GM18909 (cell line): ENCODE measurements around the gene AUTS2.
A peak's percentile ranks its signal among the peaks of the same experiment; 100 is the strongest.

Source experiments
- ATAC-seq: cut with Tn5 transposase; IDR thresholded peaks from one replicate; pipeline ENCODE4 v1.9.1; 2021; ENCODE audit warnings: mild to moderate bottlenecking; ENCODE audit not compliant: unreplicated experiment, poor library complexity

AUTS2 gene

DNA sequence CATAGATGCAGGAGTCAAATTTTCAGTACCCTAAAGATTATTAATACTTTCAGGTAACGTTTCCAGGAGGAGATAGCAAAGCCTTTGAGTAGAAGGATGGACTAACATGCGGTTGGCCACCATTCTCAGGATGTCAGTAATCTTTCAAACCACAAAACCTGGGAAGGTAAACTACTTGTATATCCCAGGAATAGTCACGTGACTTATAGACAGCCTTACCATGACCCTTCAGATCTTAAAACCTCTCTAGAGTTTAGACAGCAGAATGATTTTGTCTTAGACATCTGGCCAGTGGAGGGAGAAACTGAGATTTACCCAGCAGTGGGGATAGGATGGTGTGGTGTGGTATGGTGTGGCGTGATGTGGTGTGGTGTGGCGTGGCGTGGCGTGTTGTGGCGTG lies 1085.9 kb downstream of the AUTS2 start:
- ATAC-seq: no peak

GRCh38 chr7:70693321-70693685 lies 1095.0 kb downstream of the AUTS2 start:
- ATAC-seq: no peak

DNA sequence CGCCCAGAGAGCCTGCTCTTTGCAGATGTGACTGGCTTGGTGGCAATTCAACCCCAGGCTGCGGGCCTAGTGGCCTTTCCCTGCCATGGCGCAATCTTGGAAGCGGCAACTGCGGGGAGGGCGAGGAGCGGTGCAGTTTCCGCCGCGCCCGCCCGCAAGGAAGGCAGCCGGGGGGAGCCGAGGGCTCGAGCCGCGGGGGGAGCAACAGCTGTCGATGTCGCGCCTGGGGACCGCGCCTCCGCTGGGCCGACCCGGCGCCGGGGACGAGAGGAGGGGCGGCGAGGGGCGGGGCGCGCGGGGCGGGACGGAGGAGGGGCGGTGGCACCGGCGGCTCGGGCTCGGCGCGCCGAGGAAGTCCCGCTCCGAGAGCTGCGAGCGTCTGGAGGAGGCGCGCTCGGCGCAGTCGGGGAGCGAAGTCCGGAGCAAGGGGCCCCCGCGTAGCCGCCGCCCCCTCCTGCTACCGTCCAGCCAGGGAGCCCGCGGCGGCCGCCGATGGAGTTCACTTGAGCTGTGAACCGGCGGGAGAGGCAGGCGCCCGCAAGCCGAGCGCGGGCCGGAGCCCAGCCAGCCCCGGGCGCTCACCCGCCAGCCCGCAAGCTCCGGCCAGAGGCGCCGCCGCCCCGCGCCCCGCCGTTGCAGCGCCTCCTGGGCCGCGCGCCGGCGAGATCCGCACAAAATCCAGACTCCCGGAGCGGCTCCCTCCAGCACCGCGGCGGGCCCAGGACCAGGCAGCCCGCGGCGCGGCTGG lies 1095.6 kb downstream of the AUTS2 start:
- peak; percentile 73 for ATAC-seq

- ATAC-seq: peak; percentile 42
Observed at GRCh38 chr7:70694434-70694970, 1096.2 kb downstream of the AUTS2 start.

GRCh38 chr7:70694971-70695794 lies 1096.9 kb downstream of the AUTS2 start:
- ATAC-seq: peak; percentile 19

DNA sequence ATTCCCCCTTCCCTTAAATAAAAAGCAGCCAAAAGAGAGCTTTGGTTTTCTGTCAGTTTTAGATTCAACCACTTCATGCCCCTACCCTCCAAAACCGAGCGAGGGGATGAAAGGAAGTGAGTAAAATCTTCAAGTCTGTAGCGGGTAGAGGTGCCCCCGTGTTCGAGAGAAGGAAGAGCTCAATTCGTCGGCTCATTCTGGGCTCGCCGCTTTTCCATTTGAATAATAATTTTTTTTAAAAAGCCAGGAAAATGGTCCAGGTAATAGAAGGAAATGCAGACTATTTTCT lies 1097.5 kb downstream of the AUTS2 start:
- ATAC-seq: no peak

- ATAC-seq: no peak
Observed at GRCh38 chr7:70696201-70696754, 1098.0 kb downstream of the AUTS2 start.

DNA sequence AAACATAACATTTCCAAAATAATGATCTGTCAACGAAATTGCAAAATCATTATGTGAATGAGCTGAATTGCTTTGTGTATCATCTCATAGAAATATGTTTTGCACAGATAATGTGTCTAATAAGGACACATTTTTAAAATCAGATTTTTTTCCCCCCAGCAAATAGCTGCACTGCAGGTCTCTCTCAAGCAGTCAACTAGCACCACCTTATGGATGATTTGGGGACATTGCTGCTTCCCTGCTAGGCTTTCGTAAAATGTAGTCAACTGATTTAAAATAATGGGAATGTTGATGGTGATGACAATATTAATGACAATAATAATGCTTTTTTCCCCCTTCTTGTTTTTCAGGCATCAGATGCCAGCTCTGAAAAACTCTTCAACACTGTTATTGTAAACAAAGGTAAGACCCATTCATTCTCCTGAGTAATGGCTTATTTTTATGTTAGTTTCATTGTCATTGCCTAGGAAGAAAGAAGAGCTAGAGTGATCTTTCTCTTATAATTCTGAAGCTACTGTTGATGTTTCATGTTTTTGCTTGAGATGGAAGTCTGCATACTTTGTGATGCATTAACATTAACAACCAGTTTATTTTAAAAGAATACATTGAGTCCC lies 1100.1 kb downstream of the AUTS2 start:
- ATAC-seq: no peak

- ATAC-seq: no peak
Observed at GRCh38 chr7:70699271-70699670, 1101.0 kb downstream of the AUTS2 start.

DNA sequence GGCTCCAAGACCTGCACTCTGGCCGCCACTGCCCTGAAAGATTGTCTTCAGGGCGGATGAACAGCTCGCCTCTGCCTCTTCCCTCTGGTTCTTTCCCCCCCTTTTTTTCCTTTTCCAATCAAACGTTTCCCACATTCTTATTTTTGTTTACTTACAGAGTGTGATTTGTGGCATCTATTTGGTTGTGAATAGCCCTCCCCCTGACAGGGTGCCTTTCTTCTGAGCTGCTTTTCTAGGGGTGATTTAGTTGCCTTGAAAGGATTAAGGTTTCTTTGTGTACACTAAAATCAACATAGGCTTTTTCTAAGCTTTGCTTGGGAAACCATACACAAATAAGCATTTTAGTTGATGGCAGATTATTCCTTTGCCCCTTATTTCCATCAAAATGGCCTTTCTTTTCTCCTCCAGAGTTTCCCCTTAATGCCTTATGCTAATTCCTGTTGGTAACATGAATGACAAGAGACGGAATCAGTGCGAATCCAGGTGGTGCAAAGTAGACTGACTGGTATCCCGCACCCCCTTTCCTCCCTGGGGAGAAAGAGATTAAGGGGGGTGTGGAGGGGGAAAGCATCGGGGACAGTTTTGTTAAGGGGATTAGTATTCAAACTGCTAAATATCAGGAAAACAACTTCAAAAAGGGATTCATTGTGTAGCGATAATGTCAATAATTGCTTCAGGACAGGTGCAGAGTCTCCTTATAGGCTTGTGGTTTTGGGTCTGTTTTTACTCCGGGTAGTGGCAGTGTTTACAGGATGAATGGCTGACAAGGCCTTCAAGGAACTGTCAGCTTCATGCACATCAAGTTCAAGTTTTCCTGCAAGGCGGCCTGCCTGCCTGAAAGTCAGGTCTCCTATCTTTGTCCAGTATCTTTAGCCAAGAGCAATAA lies 1102.0 kb downstream of the AUTS2 start:
- no peak for ATAC-seq

DNA sequence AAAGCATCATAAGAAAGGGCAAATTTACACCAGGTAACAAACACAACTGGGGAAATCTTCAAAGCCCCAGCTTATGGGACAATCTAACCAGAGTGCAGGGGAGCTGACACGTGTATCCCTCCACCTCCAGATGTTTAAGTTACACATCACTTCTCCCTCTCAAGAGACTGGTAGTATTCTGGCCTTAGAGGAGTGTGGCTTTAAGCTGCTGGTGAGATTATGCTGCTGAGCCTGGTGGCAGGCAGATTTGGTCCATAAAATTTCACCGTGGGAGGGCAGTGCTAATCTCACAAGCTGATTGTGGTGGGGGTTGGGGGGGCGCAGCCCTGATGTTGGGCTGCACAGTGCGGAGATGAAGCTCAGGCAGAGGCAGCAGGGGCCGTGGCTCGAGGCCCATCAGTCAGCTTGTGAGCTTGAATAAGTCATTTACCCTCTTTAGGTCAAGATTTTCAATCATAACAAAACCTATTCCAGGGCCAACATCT lies 1102.7 kb downstream of the AUTS2 start:
- ATAC-seq: no peak

DNA sequence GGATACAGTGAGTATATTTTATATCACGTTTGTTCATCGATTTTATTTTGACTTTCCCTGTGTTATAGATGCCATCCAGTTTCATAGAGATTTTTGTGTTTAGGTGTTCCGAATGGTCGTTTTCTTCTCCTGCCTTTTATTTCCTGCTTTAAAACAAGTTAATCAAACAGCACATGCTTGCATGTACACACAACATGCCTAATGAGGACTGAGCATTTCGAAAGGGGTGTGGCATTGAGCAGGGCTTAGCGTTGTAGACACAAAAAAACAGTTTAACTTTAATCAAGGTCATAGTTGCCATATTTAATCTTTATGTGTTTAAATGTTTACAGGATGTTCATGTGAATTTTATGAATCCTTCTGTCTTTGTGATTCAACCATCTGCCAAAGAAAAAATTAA lies 1103.2 kb downstream of the AUTS2 start:
- no peak for ATAC-seq

DNA sequence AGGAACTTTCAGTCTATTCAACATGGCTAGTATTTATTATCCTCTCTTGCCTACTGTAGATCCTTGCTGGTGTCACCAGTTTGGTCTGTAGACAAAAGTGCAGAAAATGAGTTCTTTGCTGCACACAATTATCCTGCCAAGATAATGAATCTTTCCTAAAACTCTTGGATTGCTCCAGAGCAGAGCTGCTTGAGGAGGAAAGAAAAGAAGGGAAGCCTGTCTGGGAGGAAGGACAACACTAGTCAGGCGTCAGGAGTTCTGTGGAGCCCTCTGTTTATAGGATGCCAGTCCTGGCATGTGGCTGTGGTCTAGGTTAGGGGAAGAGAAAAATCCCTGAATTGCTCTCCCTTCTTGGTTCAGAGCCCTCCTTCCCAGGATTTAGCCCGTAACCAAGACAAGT lies 1103.7 kb downstream of the AUTS2 start:
- ATAC-seq: no peak

- ATAC-seq: no peak
Observed at GRCh38 chr7:70703785-70704184, 1105.5 kb downstream of the AUTS2 start.

GRCh38 chr7:70704831-70705346 lies 1106.6 kb downstream of the AUTS2 start:
- ATAC-seq: no peak

GRCh38 chr7:70706204-70706603 lies 1107.9 kb downstream of the AUTS2 start:
- ATAC-seq: no peak

DNA sequence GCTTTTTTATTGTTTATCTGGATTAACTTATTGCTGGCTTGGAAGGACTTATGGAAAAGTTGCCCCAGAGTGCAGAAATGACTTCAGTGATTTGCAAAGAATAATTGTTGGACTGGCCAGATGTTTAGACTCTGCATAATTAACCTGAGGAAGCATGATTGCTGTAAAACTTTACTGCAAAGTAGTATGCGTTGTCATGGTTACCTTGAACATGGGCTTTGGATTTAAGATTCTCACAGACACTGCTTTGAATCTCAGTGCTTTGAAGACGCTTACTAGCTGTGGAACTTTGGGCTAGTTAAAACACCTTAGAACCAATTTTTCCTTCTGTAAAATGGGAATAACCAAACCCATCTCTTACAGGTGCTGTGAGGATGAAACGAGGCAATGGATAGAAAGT lies 1108.4 kb downstream of the AUTS2 start:
- no peak for ATAC-seq

DNA sequence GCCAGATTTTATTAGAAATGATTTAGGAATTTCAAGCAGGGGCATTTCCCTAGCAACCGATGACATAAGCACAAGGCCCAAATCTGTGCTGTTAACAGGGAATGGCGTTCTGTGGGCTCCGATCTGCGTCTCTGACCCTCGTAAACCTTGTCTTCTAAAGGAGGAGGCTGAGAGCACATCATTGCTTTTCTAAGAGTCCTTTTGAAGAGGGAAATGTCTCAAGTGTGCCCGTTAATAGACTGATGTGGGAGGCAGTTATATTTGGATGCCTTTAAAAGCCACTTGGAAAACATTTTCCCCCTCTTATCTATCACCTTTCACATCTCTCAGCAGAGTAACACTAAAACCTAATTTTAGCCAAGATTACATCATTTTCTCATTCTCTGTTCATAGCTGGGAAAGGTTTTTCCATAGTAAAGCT lies 1109.6 kb downstream of the AUTS2 start:
- ATAC-seq: no peak

DNA sequence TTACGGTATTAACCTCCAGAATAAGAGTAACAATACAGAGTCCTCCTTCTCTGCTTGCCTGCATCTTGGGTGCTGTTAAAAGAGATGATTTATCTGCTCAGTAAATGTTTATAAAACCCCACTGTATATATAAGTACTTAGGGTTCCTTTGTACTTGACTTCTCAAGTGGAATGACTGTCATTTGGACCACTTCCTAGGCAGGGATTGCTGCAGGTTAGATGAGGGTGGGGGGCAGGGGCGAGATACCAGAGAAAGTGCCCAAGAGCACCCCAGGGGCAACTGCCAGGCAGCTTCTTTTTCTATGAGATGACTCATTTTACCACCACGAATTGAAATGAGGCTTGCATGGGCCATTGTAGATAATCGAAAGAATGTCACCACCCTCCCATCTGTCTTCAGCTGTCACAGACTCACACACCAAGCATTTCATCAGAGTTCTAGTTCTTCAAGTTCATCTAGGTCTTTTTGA lies 1111.8 kb downstream of the AUTS2 start:
- peak; percentile 52 for ATAC-seq
